GM23248 (cell line): ENCODE measurements around the gene LRIG3. TPM values are rescaled to one million over a fixed set of nuclear protein-coding genes. Genes with fewer than 3 reads are reported as not detected.

Source experiments
- DNase-seq: peaks from one replicate; pipeline ENCODE4 v3.0.0-alpha.2; 2015
- H2AFZ ChIP-seq: fragments of 200-600 bp; sonication (generic); 2 replicates; pipeline ENCODE4 v1.6.1; 2016; ENCODE audit warnings: antibody characterized with exemption
- H3F3A ChIP-seq: fragments of 200-600 bp; sonication (generic); 2 replicates; pipeline ENCODE4 v1.6.1; 2016; ENCODE audit warnings: mild to moderate bottlenecking, antibody characterized with exemption, mixed run types; ENCODE audit not compliant: insufficient read depth
- H3K27ac ChIP-seq: fragments of 200-600 bp; sonication (generic); 2 replicates; pipeline ENCODE4 v1.5.1; 2016; ENCODE audit warnings: mild to moderate bottlenecking
- H3K27me3 ChIP-seq: fragments of 200-600 bp; sonication (generic); replicated peaks from 2 replicates; pipeline ENCODE4 v1.6.1; 2016; ENCODE audit warnings: mild to moderate bottlenecking; ENCODE audit not compliant: insufficient read depth
- H3K36me3 ChIP-seq: fragments of 200-600 bp; sonication (generic); 2 replicates; pipeline ENCODE4 v1.6.1; 2016; ENCODE audit warnings: low read depth, mild to moderate bottlenecking
- H3K4me1 ChIP-seq: fragments of 200-600 bp; sonication (generic); 2 replicates; pipeline ENCODE4 v1.6.1; 2016; ENCODE audit warnings: mild to moderate bottlenecking; ENCODE audit not compliant: insufficient read depth
- H3K4me2 ChIP-seq: fragments of 200-600 bp; sonication (generic); one replicate; pipeline ENCODE4 v1.6.1; 2016; ENCODE audit warnings: mild to moderate bottlenecking; ENCODE audit not compliant: unreplicated experiment
- H3K4me3 ChIP-seq: fragments of 200-600 bp; sonication (generic); 2 replicates; pipeline ENCODE4 v1.5.1; 2016; ENCODE audit warnings: mild to moderate bottlenecking
- H3K79me2 ChIP-seq: fragments of 200-600 bp; sonication (generic); 2 replicates; pipeline ENCODE4 v1.6.1; 2016; ENCODE audit warnings: mild to moderate bottlenecking; ENCODE audit not compliant: insufficient read depth
- H3K9ac ChIP-seq: fragments of 200-600 bp; sonication (generic); 2 replicates; pipeline ENCODE4 v1.6.1; 2016; ENCODE audit warnings: mild to moderate bottlenecking
- H3K9me2 ChIP-seq: fragments of 200-600 bp; sonication (generic); 2 replicates; pipeline ENCODE4 v1.6.1; 2016; ENCODE audit warnings: mixed run types, mild to moderate bottlenecking, moderate library complexity; ENCODE audit not compliant: insufficient read depth
- H3K9me3 ChIP-seq: fragments of 200-600 bp; sonication (generic); one replicate; pipeline ENCODE4 v1.6.1; 2017; ENCODE audit warnings: low read depth
- H4K20me1 ChIP-seq: fragments of 200-600 bp; sonication (generic); 2 replicates; pipeline ENCODE4 v1.6.0; 2016; ENCODE audit not compliant: insufficient read depth
- EZH2 ChIP-seq: fragments of 200-600 bp; sonication (generic); IDR thresholded peaks from 2 replicates; pipeline ENCODE4 v1.6.1; 2018; ENCODE audit warnings: antibody characterized with exemption, mild to moderate bottlenecking; ENCODE audit not compliant: insufficient read depth, poor library complexity, severe bottlenecking
- EZH2phosphoT487 ChIP-seq: fragments of 200-600 bp; sonication (generic); IDR thresholded peaks from 2 replicates; pipeline ENCODE4 v1.6.1; 2018; ENCODE audit warnings: antibody characterized with exemption, moderate library complexity, mild to moderate bottlenecking, low read depth; ENCODE audit not compliant: insufficient read depth
- WGBS, 2 experiments: methylation state at CpG; one replicate each; pipeline ENCODE4 v1.1.6; 2015 to 2017; ENCODE audit warnings: low lambda C conversion rate in 2 of 2, low coverage in 1 of 2; ENCODE audit errors: missing lambda C conversion rate in 2 of 2; 5-methylcytosine and 5-hydroxymethylcytosine counted together
- in situ Hi-C: fragments of 300-500 bp; cut with MboI; formaldehyde crosslinking; loops from 2 replicates; pipeline ENCODE4 v1.15.0; 2020
- polyA plus RNA-seq: library from polyadenylated mRNA; unstranded; fragments of >200 nt; fragmentation: Nextera tagmentation; extraction: Ambion mirVana; gene quantifications from 2 replicates; pipeline ENCODE4 v1.2.1, GENCODE V29; 2016
- total RNA-seq: library from RNA; depleted of rRNA; stranded (reverse); fragments of >200 nt; shearing (Covaris generic); gene quantifications from 2 replicates; pipeline ENCODE4 v1.2.3, GENCODE V29; 2014

The LRIG3 gene
- total and polyA plus RNA-seq, 2 experiments from 2014 or later: 9.2 to 29.3 TPM

DNA sequence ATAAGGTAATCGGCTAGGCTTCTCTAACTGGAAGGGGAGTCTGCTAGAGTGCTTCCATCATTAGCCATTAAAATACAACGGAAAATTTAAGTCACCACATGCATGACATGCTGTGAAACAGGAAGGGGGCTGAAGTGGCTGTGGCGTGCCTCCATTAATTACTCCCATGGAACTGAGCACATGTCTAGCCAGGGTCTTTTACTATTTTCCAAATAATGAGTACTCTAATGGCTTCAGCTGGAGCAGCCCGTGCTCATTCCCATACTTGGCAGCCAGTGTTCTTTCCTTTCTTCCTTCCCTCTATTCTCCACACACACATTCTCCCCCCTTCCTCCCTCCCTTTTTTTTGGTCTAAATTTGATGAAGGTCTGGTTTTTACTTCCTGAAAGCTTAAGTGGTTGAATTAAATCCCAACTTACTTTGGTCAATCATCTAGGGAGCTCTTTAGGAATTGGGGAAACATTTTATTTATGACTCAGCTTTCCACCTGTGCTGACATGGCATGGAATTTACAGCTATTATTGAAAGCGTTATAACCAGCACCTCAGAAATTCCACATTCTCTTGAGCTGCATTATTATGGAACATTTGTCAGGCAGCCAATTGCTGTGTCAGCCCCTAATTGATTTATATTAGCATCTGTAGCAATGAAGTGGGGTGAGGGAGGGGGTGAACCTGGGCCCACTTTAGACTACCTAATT is 72.3 kb downstream of the LRIG3 start:
- Histone ChIP-seq H3K36me3 (no peaks in the 10 kb centered on the region), H3K9me2 (no peaks in the 10 kb centered on the region), H3F3A (peaks cover 15% of the 10 kb centered on the region), H3K4me2 (no peak overlapping the region), H3K27me3 (no peaks in the 10 kb centered on the region), H3K4me1 (peaks cover 10% of the 10 kb centered on the region), H3K9ac (no peak overlapping the region), H3K79me2 (no peaks in the 10 kb centered on the region), H3K27ac (no peak overlapping the region), H2AFZ (no peak overlapping the region), H3K4me3 (no peak overlapping the region), H3K9me3 (no peaks in the 10 kb centered on the region), H4K20me1 (no peaks in the 10 kb centered on the region)
- no peak for DNase-seq
- WGBS, 2 experiments: 27 to 28% methylated on average over 5 of the region's 5 CpGs
- in situ Hi-C loops: no loop called here
- TF ChIP-seq EZH2phosphoT487: no peak
- TF ChIP-seq EZH2: no peak

DNA sequence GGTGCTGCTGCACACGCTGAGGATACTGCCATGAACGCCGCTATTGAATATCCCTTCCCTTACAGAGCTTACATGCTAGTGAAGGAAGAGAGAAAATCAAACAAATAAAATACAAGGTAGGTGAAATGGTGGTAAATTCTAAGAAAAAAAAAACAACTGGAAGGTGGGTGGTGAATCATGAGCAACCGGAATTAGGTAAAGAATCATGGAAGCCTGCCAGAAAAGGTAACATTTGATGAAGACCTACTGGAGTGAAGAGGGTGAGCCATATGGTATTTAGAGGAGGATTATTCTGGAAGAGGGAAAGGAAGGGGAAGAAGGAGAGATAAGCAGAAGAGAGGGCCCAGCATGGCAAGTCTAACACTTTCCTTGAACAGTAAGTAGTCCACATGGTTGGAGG is 76.1 kb downstream of the LRIG3 start:
- Histone ChIP-seq H3K36me3 (no peaks in the 10 kb centered on the region), H3K4me2 (no peak overlapping the region), H3K9me3 (no peaks in the 10 kb centered on the region), H3F3A (no peaks in the 10 kb centered on the region), H2AFZ (no peak overlapping the region), H3K4me3 (no peak overlapping the region), H3K27me3 (no peaks in the 10 kb centered on the region), H3K9me2 (no peaks in the 10 kb centered on the region), H3K9ac (no peak overlapping the region), H3K79me2 (no peaks in the 10 kb centered on the region), H3K4me1 (no peaks in the 10 kb centered on the region), H3K27ac (no peak overlapping the region), H4K20me1 (no peaks in the 10 kb centered on the region)
- WGBS, 2 experiments: 92 to 95% methylated on average over 4 of the region's 4 CpGs
- TF ChIP-seq EZH2 (no peak), EZH2phosphoT487 (no peak)
- in situ Hi-C loops: no loop called here
- DNase-seq: no peak

DNA sequence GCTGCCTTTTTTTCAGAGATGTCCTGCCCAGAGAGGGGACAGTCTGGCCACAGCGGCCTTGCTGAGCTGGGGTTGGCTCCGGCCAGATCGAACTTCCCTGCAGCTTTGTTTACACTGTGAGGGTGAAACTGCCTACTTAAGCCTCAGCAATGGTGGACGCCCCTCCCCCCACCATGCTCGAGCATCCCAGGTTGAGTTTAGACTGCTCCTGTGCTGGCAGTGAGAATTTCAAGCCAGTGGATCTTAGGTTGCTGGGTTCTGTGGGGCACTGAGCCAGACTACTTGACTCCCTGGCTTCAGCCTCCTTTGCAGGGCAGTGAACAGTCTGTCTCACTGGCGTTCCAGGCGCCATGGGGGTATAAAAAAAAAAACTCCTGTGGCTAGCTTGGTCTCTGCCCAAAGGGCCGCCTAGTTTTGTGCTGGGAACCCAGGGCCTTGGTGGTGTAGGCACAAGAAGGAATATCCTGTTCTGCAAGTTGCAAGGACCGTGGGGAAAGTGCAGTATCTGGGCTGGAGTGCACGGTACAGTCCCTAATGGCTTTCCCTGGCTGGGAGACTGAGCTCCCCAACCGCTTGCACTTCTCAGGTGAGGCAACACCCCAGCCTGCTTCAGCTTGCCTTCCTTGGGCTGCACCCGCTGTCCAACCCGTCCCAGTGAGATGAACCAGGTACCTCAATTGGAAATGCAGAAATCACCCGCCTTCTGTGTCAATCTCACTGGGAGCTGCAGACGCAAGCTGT is 79.1 kb downstream of the LRIG3 start:
- H3K27me3 ChIP-seq: no peaks in the 10 kb centered on the region
- no peak overlapping the region for H3K4me3 ChIP-seq
- no peaks in the 10 kb centered on the region for H3K4me1 ChIP-seq
- no peak overlapping the region for H2AFZ ChIP-seq
- in situ Hi-C loops: no loop called here
- no peaks in the 10 kb centered on the region for H3F3A ChIP-seq
- no peaks in the 10 kb centered on the region for H3K79me2 ChIP-seq
- no peak for TF ChIP-seq EZH2
- TF ChIP-seq EZH2phosphoT487: no peak
- no peaks in the 10 kb centered on the region for H3K9me2 ChIP-seq
- H3K9ac ChIP-seq: no peak overlapping the region
- H3K9me3 ChIP-seq: no peaks in the 10 kb centered on the region
- no peak overlapping the region for H3K4me2 ChIP-seq
- no peaks in the 10 kb centered on the region for H4K20me1 ChIP-seq
- no peak for DNase-seq
- 72 to 78% methylated on average over 14 to 15 of the region's 15 CpGs for WGBS, 2 experiments
- H3K36me3 ChIP-seq: no peaks in the 10 kb centered on the region
- H3K27ac ChIP-seq: no peak overlapping the region

DNA sequence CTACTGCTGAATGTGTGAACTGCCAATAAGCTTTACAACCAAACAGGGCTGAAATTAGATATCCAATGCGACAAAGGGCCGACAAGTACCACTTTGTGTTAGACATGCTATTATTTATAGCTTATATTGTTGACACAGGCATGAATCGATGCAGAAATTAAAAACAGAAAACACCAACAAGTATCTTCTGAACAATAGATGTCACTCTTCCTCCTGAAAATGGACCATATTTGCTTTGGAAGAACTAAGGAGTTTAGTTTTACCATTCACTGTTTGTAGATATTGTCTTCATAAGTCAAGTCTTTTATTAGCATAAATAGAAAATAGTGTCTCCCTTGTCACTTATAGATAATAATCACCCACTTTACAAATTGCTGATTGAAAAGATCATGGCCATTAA is 86.5 kb downstream of the LRIG3 start:
- Histone ChIP-seq H3K9ac (no peak overlapping the region), H3K27ac (no peak overlapping the region), H3K4me2 (no peak overlapping the region), H3K79me2 (no peaks in the 10 kb centered on the region), H3F3A (no peaks in the 10 kb centered on the region), H4K20me1 (no peaks in the 10 kb centered on the region), H3K4me3 (no peak overlapping the region), H3K27me3 (no peaks in the 10 kb centered on the region), H3K4me1 (no peaks in the 10 kb centered on the region), H3K9me3 (no peaks in the 10 kb centered on the region), H3K9me2 (no peaks in the 10 kb centered on the region), H3K36me3 (no peaks in the 10 kb centered on the region), H2AFZ (0 out of 2 replicates have a peak overlapping the region, but pooled peaks have one; percentile 12)
- TF ChIP-seq EZH2 (no peak), EZH2phosphoT487 (no peak)
- in situ Hi-C loops: no loop called here
- 9 to 13% methylated on average over 3 of the region's 3 CpGs for WGBS, 2 experiments
- no peak for DNase-seq
